ENCODE measurements around the gene C2CD4C. TPM values are rescaled to one million over a fixed set of nuclear protein-coding genes. Genes with fewer than 3 reads are reported as not detected.

Gene C2CD4C
- total and polyA plus RNA-seq, 10 of the 15 experiments (the other 5 are each of a cell fraction or from before 2014, with no cell fraction given) = not detected

DNA sequence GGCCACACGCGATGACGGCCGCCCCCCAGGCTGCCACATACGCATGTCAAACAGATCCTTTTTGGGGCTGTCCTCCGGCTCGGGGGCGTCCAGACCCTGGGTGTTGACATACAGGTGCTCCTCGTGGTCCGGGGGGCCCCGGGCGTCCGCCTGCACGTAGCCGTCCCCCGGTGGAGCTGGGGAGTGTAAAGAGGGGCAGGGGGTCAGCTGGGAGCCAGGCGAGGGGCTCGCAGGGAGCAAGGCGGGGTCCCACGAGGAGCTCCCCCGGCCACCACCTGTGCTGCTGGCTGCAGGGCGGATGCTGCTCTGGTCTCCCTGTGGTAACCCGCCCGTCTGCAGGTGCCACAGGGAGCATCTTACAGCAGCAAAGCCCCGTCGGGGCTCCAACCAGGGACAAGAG is 16.1 kb upstream of the C2CD4C start:
- Histone ChIP-seq H3K79me2 (ENCODE audit: control insufficient read depth, insufficient read depth, low read length) (no peaks in the 10 kb centered on the region), H3K9ac (ENCODE audit: control insufficient read depth, insufficient read depth, low read length) (no peak overlapping the region), H3K4me3 (no peak overlapping the region), H3K9me3 (replicated peaks; ENCODE audit: control insufficient read depth, insufficient read depth, low read length) (no peaks in the 10 kb centered on the region; the same call in 2 of the 3 replicates), H2AFZ (ENCODE audit: control insufficient read depth, low read depth, low read length) (no peak overlapping the region), H4K20me1 (ENCODE audit: control insufficient read depth, insufficient read depth) (no peaks in the 10 kb centered on the region), H3K4me2 (ENCODE audit: control insufficient read depth, insufficient read depth) (no peak overlapping the region), H3K27ac (ENCODE audit: control insufficient read depth, insufficient read depth) (no peak overlapping the region), H3K4me1 (ENCODE audit: control insufficient read depth, insufficient read depth, low read length) (no peaks in the 10 kb centered on the region), H3K27me3 (replicated peaks in 1 of 2; ENCODE audit: control insufficient read depth in 2 of 2, insufficient read depth in 2 of 2, low read length in 1 of 2) (no peaks in the 10 kb centered on the region), H3K36me3 (ENCODE audit: control insufficient read depth in 2 of 2, insufficient read depth in 2 of 2, low read length in 1 of 2) (no peaks in the 10 kb centered on the region)
- BruUV-seq (replicated peaks) = no TSS peak
- CTCF ChIA-PET = no interaction called here
- FAIRE-seq = no peak
- TF ChIP-seq EZH2 (IDR thresholded peaks at IDR 0.05; ENCODE audit: borderline replicate concordance, control insufficient read depth, low read depth, low read length) (no peak), SUPT20H (IDR thresholded peaks at IDR 0.05; ENCODE audit: borderline replicate concordance, control insufficient read depth, low read depth, low read length) (no peak)
- TF ChIP-seq, protein P1, sequence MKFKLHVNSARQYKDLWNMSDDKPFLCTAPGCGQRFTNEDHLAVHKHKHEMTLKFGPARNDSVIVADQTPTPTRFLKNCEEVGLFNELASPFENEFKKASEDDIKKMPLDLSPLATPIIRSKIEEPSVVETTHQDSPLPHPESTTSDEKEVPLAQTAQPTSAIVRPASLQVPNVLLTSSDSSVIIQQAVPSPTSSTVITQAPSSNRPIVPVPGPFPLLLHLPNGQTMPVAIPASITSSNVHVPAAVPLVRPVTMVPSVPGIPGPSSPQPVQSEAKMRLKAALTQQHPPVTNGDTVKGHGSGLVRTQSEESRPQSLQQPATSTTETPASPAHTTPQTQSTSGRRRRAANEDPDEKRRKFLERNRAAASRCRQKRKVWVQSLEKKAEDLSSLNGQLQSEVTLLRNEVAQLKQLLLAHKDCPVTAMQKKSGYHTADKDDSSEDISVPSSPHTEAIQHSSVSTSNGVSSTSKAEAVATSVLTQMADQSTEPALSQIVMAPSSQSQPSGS (IDR thresholded peaks at IDR 0.05; ENCODE audit: low read length) = no peak
- POLR2A ChIA-PET = no interaction called here
- intact Hi-C loops (cut with micrococcal nuclease; ENCODE audit: unreplicated experiment) = no loop called here
- in situ Hi-C loops (cut with MboI) = no loop called here
- SMC1A ChIA-PET (ENCODE audit: uncharacterized antibody, unreplicated experiment) = no interaction called here
- WGBS (ENCODE audit: insufficient coverage, insufficient replicate concordance, low lambda C conversion rate, missing lambda C conversion rate) = 78% methylated on average over 21 of the region's 26 CpGs
- ATAC-seq = no peak
- DNase-seq (ENCODE audit: low read depth, low spot score) = no peak
- RAD21 ChIA-PET (ENCODE audit: unreplicated experiment) = no interaction called here

- ATAC-seq (no peak), FAIRE-seq (no peak), DNase-seq (ENCODE audit: low read depth, low spot score) (no peak)
- TF ChIP-seq, protein P2, sequence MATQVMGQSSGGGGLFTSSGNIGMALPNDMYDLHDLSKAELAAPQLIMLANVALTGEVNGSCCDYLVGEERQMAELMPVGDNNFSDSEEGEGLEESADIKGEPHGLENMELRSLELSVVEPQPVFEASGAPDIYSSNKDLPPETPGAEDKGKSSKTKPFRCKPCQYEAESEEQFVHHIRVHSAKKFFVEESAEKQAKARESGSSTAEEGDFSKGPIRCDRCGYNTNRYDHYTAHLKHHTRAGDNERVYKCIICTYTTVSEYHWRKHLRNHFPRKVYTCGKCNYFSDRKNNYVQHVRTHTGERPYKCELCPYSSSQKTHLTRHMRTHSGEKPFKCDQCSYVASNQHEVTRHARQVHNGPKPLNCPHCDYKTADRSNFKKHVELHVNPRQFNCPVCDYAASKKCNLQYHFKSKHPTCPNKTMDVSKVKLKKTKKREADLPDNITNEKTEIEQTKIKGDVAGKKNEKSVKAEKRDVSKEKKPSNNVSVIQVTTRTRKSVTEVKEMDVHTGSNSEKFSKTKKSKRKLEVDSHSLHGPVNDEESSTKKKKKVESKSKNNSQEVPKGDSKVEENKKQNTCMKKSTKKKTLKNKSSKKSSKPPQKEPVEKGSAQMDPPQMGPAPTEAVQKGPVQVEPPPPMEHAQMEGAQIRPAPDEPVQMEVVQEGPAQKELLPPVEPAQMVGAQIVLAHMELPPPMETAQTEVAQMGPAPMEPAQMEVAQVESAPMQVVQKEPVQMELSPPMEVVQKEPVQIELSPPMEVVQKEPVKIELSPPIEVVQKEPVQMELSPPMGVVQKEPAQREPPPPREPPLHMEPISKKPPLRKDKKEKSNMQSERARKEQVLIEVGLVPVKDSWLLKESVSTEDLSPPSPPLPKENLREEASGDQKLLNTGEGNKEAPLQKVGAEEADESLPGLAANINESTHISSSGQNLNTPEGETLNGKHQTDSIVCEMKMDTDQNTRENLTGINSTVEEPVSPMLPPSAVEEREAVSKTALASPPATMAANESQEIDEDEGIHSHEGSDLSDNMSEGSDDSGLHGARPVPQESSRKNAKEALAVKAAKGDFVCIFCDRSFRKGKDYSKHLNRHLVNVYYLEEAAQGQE (IDR thresholded peaks at IDR 0.05; ENCODE audit: low read depth, low read length) = no peak
- no peak for TF ChIP-seq ASH2L (IDR thresholded peaks at IDR 0.05; ENCODE audit: borderline replicate concordance, low read depth)
- TF ChIP-seq RBBP5 (conservative IDR thresholded peaks at IDR 0.05) = no peak
- TF ChIP-seq RAD51 (IDR thresholded peaks at IDR 0.05) = no peak
- no peak for TF ChIP-seq TCF7 (IDR thresholded peaks at IDR 0.05; ENCODE audit: borderline replicate concordance)
- TF ChIP-seq SIN3A (IDR thresholded peaks at IDR 0.05; ENCODE audit: low read depth, low read length) = no peak
- ChIA-PET RAD21 (ENCODE audit: unreplicated experiment) (no interaction called here), SMC1A (ENCODE audit: uncharacterized antibody, unreplicated experiment) (no interaction called here), CTCF (no interaction called here), POLR2A (no interaction called here)
- in situ Hi-C loops (cut with MboI) (no loop called here), intact Hi-C loops (cut with micrococcal nuclease; ENCODE audit: unreplicated experiment) (no loop called here)
- Histone ChIP-seq H3K27me3 (replicated peaks in 1 of 2; ENCODE audit: control insufficient read depth in 2 of 2, insufficient read depth in 2 of 2, low read length in 1 of 2) (no peaks in the 10 kb centered on the region), H3K4me1 (ENCODE audit: control insufficient read depth, insufficient read depth, low read length) (no peaks in the 10 kb centered on the region), H3K27ac (ENCODE audit: control insufficient read depth, insufficient read depth) (no peak overlapping the region), H3K79me2 (ENCODE audit: control insufficient read depth, insufficient read depth, low read length) (no peaks in the 10 kb centered on the region), H3K36me3 (ENCODE audit: control insufficient read depth in 2 of 2, insufficient read depth in 2 of 2, low read length in 1 of 2) (no peaks in the 10 kb centered on the region), H4K20me1 (ENCODE audit: control insufficient read depth, insufficient read depth) (no peaks in the 10 kb centered on the region), H3K4me3 (no peak overlapping the region), H3K9ac (ENCODE audit: control insufficient read depth, insufficient read depth, low read length) (no peak overlapping the region), H3K9me3 (replicated peaks; ENCODE audit: control insufficient read depth, insufficient read depth, low read length) (no peaks in the 10 kb centered on the region; the same call in 2 of the 3 replicates), H3K4me2 (ENCODE audit: control insufficient read depth, insufficient read depth) (no peak overlapping the region), H2AFZ (ENCODE audit: control insufficient read depth, low read depth, low read length) (no peak overlapping the region)
- WGBS (ENCODE audit: insufficient coverage, insufficient replicate concordance, low lambda C conversion rate, missing lambda C conversion rate) = 74% methylated on average over 15 of the region's 15 CpGs
- no TSS peak for BruUV-seq (replicated peaks)
These were observed 15.6 kb upstream of the C2CD4C start for GRCh38 chr19:424546-424945.
